OCI-LY3 (cell line): Measurements from ENCODE around the gene SLIRP.
"Not testable (repeated sequence)": the region's sequence is repeated elsewhere in the genome, so short reads cannot be mapped to it uniquely, and the experiment has no call there.

Experiments
- EZH2phosphoT487 ChIP-seq: fragments of 200-600 bp; shearing (Covaris generic); IDR thresholded peaks from 2 replicates; pipeline ENCODE4 v1.6.1; 2018; ENCODE audit warnings: antibody characterized with exemption, mixed run types, low read depth
- TF ChIP-seq, protein P1 (sequence below): fragments of 200-600, 300-600 bp; sonication (generic); IDR thresholded peaks from 2 replicates; pipeline ENCODE4 v1.5.1; 2014; ENCODE audit warnings: antibody characterized with exemption, low read length, low read depth

DNA sequence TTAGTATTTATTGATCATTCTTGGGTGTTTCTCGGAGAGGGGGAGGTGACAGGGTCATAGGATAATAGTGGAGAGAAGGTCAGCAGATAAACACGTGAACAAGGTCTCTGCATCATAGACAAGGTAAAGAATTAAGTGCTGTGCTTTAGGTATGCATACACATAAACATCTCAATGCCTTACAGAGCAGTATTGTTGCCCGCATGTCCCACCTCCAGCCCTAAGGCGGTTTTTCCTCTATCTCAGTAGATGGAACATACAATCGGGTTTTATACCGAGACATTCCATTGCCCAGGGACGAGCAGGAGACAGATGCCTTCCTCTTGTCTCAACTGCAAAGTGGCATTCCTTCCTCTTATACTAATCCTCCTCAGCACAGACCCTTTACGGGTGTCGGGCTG lies 46.3 kb upstream of the SLIRP start:
- TF ChIP-seq, protein P1, sequence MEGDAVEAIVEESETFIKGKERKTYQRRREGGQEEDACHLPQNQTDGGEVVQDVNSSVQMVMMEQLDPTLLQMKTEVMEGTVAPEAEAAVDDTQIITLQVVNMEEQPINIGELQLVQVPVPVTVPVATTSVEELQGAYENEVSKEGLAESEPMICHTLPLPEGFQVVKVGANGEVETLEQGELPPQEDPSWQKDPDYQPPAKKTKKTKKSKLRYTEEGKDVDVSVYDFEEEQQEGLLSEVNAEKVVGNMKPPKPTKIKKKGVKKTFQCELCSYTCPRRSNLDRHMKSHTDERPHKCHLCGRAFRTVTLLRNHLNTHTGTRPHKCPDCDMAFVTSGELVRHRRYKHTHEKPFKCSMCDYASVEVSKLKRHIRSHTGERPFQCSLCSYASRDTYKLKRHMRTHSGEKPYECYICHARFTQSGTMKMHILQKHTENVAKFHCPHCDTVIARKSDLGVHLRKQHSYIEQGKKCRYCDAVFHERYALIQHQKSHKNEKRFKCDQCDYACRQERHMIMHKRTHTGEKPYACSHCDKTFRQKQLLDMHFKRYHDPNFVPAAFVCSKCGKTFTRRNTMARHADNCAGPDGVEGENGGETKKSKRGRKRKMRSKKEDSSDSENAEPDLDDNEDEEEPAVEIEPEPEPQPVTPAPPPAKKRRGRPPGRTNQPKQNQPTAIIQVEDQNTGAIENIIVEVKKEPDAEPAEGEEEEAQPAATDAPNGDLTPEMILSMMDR = not testable (repeated sequence)
- TF ChIP-seq EZH2phosphoT487 = not testable (repeated sequence)
